ENCODE results near the gene SGTA. TPM values are rescaled to one million over a fixed set of nuclear protein-coding genes. Genes with fewer than 3 reads are reported as not detected.

SGTA gene
- total RNA-seq, 4 donors from 2014 or later = 37.0 to 66.6 (median 47.5) TPM

DNA sequence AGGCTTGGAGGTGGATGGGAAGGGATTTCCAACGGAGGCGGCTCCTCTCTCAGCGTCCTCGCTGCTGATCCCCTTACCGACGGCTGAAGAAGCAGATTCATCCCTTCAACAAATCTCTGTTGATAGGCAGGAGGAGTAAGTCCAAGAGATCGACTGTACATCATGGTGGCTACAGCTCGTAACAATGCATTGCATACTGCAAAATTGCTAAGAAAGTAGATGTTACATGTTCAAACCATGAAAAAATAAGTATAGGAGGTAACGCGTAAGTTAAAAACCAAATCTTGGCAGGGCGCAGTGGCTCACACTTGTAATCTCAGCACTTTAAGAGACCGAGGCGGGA is 42.8 kb downstream of the SGTA start:
- TF ChIP-seq, protein P1, sequence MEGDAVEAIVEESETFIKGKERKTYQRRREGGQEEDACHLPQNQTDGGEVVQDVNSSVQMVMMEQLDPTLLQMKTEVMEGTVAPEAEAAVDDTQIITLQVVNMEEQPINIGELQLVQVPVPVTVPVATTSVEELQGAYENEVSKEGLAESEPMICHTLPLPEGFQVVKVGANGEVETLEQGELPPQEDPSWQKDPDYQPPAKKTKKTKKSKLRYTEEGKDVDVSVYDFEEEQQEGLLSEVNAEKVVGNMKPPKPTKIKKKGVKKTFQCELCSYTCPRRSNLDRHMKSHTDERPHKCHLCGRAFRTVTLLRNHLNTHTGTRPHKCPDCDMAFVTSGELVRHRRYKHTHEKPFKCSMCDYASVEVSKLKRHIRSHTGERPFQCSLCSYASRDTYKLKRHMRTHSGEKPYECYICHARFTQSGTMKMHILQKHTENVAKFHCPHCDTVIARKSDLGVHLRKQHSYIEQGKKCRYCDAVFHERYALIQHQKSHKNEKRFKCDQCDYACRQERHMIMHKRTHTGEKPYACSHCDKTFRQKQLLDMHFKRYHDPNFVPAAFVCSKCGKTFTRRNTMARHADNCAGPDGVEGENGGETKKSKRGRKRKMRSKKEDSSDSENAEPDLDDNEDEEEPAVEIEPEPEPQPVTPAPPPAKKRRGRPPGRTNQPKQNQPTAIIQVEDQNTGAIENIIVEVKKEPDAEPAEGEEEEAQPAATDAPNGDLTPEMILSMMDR (IDR thresholded peaks at IDR 0.05) = no peak
- no peak for TF ChIP-seq EP300 (IDR thresholded peaks at IDR 0.05; ENCODE audit: low read depth)
- no peak for TF ChIP-seq POLR2A (IDR thresholded peaks at IDR 0.05)
- TF ChIP-seq POLR2AphosphoS5 (IDR thresholded peaks at IDR 0.05) = no peak
- in situ Hi-C loops (cut with MboI; ENCODE audit: low pct_ligation_motif_present in 1 of 4, low pct_unique_long_range_greater_than_20kb in 1 of 4, low sequenced_read_pairs in 3 of 4) = loop anchor here in 2 of 4 donors (10.0 kb wide), 1 partner anchor 95 kb away; no protein-coding TSS in a partner anchor
- no peak for DNase-seq
- peaks cover 5 to 14% (median 7%) of the 10 kb centered on the region in 4 donors for H3K4me1 ChIP-seq
- intact Hi-C loops (cut with DNase I; ENCODE audit: low total_unique reads) = no loop called here
- H3K9me3 ChIP-seq = no peaks in the 10 kb centered on the region
- 48 to 80% methylated on average over 1 to 13 of the region's 13 CpGs for WGBS, 2 donors (ENCODE audit: low coverage in 1 of 2)
- H3K27ac ChIP-seq = no peak overlapping the region
- peaks cover 12% of the 10 kb centered on the region for H3K27me3 ChIP-seq
- H3K36me3 ChIP-seq = no peaks in the 10 kb centered on the region
- H3K4me3 ChIP-seq = peak overlapping the region in 1 of 4 donors; percentile 80

DNA sequence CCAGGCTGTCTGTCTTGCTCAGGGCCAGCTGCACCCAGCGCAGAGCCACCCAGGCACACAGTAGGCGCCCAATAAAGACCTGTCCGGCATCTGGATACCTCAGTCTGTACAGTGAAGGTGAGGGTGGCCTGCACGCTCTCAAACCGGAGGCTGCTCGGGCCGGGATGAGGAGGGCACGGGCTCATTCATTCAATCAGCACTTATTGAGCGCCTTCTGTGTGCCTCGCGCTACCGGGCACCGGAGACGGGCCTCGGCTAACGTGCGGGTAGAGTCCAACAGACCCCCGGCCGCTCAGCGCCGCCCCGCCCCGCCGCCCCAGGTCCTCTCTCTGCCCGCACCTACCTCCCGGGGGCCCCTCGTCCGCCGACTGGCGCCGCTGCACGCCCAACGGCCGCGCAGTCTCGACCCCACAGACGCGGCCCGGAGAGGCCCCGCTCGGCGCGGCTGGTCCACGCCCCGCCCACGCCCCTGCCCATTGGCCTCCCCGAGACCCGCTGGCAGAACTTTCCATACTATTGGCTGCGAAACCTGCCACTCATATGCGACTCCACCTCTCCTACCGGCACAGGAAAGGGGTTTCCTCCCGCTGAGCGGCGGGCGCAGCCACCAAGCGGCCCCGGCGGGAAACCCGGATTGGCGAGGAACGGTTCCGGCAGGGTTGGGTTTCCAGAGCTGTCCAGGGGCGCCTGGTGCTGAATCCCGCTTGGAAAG is 43.3 kb downstream of the SGTA start, which contains the start of gene SLC39A3:
TSS of gene SLC39A3 (minus strand) at position 416 of the 712 bp plus-strand sequence. CDS start 2,760 bp downstream, outside the sequence.
- DNase-seq = peak; percentile 99
- peak within 1 kb of the TSS; percentile 80 to 94 (median 85) for H3K4me3 ChIP-seq
- peaks cover 5 to 14% (median 7%) of the 10 kb centered on the region in 4 donors for H3K4me1 ChIP-seq
- H3K27me3 ChIP-seq = peaks cover 12% of the 10 kb centered on the region
- peak within 1 kb of the TSS; percentile 72 to 79 (median 75) for H3K27ac ChIP-seq
- TF ChIP-seq EP300 (IDR thresholded peaks at IDR 0.05; ENCODE audit: low read depth) (no peak), POLR2AphosphoS5 (IDR thresholded peaks at IDR 0.05) (peak; percentile 6 to 39 (median 25)), POLR2A (IDR thresholded peaks at IDR 0.05) (no peak)
- TF ChIP-seq, protein P1 (IDR thresholded peaks at IDR 0.05) = peak in 4 of 5 experiments; percentile 21 to 52 (median 36)
- no peaks in the 10 kb centered on the region for H3K36me3 ChIP-seq
- no peaks in the 10 kb centered on the region for H3K9me3 ChIP-seq
- in situ Hi-C loops (cut with MboI; ENCODE audit: low pct_ligation_motif_present in 1 of 4, low pct_unique_long_range_greater_than_20kb in 1 of 4, low sequenced_read_pairs in 3 of 4) (loop anchor here in 2 of 4 donors (10.0 kb wide), 1 partner anchor 95 kb away; no protein-coding TSS in a partner anchor), intact Hi-C loops (cut with DNase I; ENCODE audit: low total_unique reads) (no loop called here)
- 1% methylated on average over 41 of the region's 64 CpGs; no CpG with 5 or more reads in 1 of the 2 donors for WGBS, 2 donors (ENCODE audit: low coverage in 1 of 2)

DNA sequence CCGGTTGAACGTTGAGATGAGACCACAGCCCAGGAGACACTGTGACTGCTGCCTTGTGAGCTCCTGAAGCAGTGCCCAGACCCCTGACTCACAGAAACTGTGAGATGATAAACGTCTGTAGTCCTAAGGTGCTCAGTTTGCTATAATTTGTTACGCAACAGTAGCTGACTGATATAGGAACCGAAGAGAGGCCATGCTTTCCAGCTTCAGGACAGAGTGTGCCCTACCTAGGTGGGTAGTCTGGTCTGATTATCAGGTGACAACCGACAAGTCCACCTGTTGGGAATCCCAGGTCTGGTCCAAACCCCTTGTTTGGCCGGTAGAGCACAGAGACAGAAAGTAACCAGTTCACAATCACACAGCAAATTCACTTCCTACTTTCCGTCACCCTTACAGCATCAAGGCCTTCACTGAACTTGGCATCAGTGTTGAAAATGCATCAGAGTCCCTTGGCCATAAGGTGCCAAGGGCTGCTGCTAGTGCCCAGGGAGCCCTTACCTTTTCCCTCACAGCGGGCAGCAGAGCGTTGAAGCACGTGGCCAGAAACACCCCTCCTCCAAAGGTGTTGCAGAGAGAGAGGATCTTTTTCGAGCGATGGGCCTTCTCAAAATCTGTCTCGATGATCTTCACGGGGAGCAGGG is 46.4 kb downstream of the SGTA start:
- H3K9me3 ChIP-seq = no peaks in the 10 kb centered on the region
- H3K27me3 ChIP-seq = peaks cover 6% of the 10 kb centered on the region
- H3K4me1 ChIP-seq = peaks cover 5 to 14% (median 7%) of the 10 kb centered on the region in 4 donors
- no peak for TF ChIP-seq POLR2AphosphoS5 (IDR thresholded peaks at IDR 0.05)
- DNase-seq = no peak
- H3K27ac ChIP-seq = no peak overlapping the region
- no peak overlapping the region for H3K4me3 ChIP-seq
- no peaks in the 10 kb centered on the region for H3K36me3 ChIP-seq
- 95% methylated on average over 8 to 15 of the region's 15 CpGs for WGBS, 2 donors (ENCODE audit: low coverage in 1 of 2)
- intact Hi-C loops (cut with DNase I; ENCODE audit: low total_unique reads) = no loop called here
- in situ Hi-C loops (cut with MboI; ENCODE audit: low pct_ligation_motif_present in 1 of 4, low pct_unique_long_range_greater_than_20kb in 1 of 4, low sequenced_read_pairs in 3 of 4) = no loop called here

DNA sequence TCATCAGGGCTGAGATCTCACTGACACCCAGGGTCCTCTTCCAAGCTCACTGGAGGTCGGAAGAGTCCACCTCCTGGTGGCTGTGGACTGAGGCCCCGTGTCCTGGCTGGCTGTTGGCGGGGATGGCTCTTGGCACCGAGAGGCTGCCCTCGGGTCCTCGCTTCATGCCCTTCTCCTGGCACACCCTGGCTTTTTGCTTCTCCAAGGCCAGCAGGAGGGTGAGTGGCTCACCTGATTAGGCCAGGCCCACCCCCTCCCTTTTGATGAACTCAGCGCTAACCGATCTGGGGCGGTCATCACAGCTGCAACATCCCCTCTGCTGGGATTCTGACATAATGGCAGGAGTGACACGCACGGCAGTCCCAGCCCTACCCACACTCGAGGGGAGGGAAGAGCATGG is 47.7 kb downstream of the SGTA start:
- Histone ChIP-seq H3K36me3 (no peaks in the 10 kb centered on the region), H3K4me1 (peaks cover 5 to 14% (median 7%) of the 10 kb centered on the region in 4 donors), H3K4me3 (no peak overlapping the region), H3K27me3 (no peaks in the 10 kb centered on the region), H3K27ac (no peak overlapping the region), H3K9me3 (no peaks in the 10 kb centered on the region)
- no peak for DNase-seq
- intact Hi-C loops (cut with DNase I; ENCODE audit: low total_unique reads) = no loop called here
- in situ Hi-C loops (cut with MboI; ENCODE audit: low pct_ligation_motif_present in 1 of 4, low pct_unique_long_range_greater_than_20kb in 1 of 4, low sequenced_read_pairs in 3 of 4) = no loop called here
- 92 to 100% methylated on average over 1 to 12 of the region's 12 CpGs for WGBS, 2 donors (ENCODE audit: low coverage in 1 of 2)
- TF ChIP-seq POLR2A (IDR thresholded peaks at IDR 0.05) = no peak

DNA sequence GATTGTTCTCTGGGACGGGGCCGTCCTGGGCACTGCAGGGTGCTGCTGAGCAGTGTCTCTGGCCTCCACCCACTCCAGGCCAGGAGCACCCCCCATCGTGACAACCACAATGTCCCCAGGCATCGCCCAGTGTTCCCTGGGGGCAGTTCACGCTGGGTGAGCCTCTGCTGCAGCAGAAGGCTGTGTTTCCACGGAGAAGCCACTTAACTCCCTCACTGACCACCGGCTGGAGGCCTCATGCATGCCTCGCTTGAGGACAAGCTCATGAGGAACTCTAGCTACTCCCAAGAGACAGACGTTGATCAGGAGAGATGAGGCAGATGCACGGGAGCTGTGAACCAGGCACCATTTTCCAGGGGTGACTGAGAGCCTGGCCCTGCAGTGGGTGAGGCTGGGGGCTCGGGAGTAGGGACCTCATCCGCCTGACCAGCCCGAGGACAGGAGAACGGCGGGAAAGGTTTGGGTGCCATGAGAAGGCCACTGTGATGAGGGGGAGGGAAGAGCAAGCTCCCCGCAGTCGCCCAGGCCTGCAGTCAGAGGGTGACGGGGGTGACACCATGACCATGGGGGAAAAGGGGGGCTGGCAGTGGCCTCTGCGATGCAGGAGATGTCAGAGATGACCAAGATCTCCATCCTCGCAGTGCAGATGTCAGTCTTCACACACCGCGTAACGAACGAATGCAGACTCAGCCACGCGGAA is 48.3 kb downstream of the SGTA start:
- in situ Hi-C loops (cut with MboI; ENCODE audit: low pct_ligation_motif_present in 1 of 4, low pct_unique_long_range_greater_than_20kb in 1 of 4, low sequenced_read_pairs in 3 of 4) (no loop called here), intact Hi-C loops (cut with DNase I; ENCODE audit: low total_unique reads) (no loop called here)
- Histone ChIP-seq H3K36me3 (no peaks in the 10 kb centered on the region), H3K4me1 (peaks cover 5 to 14% (median 7%) of the 10 kb centered on the region in 4 donors), H3K27ac (no peak overlapping the region), H3K9me3 (no peaks in the 10 kb centered on the region), H3K4me3 (no peak overlapping the region), H3K27me3 (no peaks in the 10 kb centered on the region)
- DNase-seq = no peak
- WGBS, 2 donors (ENCODE audit: low coverage in 1 of 2) = 88 to 90% methylated on average over 2 to 26 of the region's 26 CpGs
- TF ChIP-seq POLR2A (IDR thresholded peaks at IDR 0.05) (no peak), POLR2AphosphoS5 (IDR thresholded peaks at IDR 0.05) (no peak), EP300 (IDR thresholded peaks at IDR 0.05; ENCODE audit: low read depth) (no peak)
- TF ChIP-seq, protein P1 (IDR thresholded peaks at IDR 0.05) = no peak

All from transverse colon (tissue), 4 donors.